GM21528 (cell line): Measurements from ENCODE around the gene BAD.

Source experiments
- ATAC-seq: cut with Tn5 transposase; IDR thresholded peaks from one replicate; pipeline ENCODE4 v1.9.1; 2021; ENCODE audit warnings: mild to moderate bottlenecking, moderate library complexity; ENCODE audit not compliant: unreplicated experiment, low FRiP score

Gene BAD

GRCh38 chr11:64233913-64234586 is 50.4 kb downstream of the BAD start, which contains the start of gene VEGFB:
TSS of gene VEGFB (plus strand) at chr11:64234584. CDS start at chr11:64234834, 250 bp downstream.
- no peak for ATAC-seq

- ATAC-seq = no peak
Measured at GRCh38 chr11:64232967-64233315, 51.5 kb downstream of the BAD start.

DNA sequence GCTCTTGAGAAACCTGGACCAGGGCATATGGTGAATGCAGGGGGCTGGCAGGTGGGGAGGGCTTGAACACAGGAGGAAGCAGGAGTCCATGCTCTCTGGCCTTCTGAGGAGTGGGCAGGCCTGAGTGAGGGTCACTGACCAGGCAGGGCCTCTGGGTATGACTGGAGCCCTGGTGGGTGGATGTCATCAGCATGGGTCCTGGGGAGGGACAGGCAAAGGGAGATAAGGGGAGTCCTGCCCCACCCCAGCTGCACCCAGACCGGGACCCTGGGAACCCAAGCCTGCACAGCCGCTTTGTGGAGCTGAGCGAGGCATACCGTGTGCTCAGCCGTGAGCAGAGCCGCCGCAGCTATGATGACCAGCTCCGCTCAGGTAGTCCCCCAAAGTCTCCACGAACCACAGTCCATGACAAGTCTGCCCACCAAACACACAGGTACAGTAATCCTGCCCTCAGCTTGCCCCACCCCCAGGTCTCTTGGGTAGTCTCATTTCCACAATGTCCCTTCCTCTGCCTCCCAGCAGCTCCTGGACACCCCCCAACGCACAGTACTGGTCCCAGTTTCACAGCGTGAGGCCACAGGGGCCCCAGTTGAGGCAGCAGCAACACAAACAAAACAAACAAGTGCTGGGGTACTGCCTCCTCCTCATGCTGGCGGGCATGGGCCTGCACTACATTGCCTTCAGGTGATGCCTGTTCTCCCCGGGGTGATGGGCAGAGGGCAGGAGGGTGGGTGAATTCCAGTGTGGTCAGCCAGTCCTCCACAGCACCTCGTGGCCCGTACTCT is 52.1 kb downstream of the BAD start:
- no peak for ATAC-seq

GRCh38 chr11:64231546-64231945 is 52.9 kb downstream of the BAD start:
- no peak for ATAC-seq

- ATAC-seq = no peak
Measured at GRCh38 chr11:64230985-64231365, 53.5 kb downstream of the BAD start.

GRCh38 chr11:64230171-64230984 is 54.1 kb downstream of the BAD start, which contains the start of gene DNAJC4:
TSS of gene DNAJC4 (plus strand) at chr11:64230548. CDS start at chr11:64230855, 307 bp downstream.
- peak; percentile 42 for ATAC-seq

DNA sequence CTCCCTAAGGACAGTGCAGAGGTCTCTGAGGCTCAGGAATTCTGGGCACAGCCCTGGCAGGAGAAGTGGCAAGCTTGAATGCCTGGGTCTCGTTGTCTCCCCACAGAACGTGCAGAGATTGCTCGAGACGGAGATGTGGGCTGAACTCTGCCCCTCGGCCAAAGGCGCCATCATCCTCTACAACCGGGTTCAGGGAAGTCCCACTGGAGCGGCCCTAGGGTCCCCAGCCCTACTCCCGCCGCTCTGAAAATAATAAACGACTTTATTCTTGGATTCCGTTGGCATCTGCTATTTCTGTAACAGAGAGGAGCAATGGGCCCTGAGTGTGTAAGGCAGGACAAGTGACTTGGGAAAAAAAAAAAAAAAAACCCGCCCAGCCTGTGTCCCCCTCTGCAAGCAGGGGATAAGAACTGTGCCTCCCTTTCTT is 54.7 kb downstream of the BAD start:
- no peak for ATAC-seq

- ATAC-seq = no peak
Measured at GRCh38 chr11:64229090-64229743, 55.2 kb downstream of the BAD start.

- no peak for ATAC-seq
Measured at GRCh38 chr11:64227405-64227956, 57.0 kb downstream of the BAD start.

DNA sequence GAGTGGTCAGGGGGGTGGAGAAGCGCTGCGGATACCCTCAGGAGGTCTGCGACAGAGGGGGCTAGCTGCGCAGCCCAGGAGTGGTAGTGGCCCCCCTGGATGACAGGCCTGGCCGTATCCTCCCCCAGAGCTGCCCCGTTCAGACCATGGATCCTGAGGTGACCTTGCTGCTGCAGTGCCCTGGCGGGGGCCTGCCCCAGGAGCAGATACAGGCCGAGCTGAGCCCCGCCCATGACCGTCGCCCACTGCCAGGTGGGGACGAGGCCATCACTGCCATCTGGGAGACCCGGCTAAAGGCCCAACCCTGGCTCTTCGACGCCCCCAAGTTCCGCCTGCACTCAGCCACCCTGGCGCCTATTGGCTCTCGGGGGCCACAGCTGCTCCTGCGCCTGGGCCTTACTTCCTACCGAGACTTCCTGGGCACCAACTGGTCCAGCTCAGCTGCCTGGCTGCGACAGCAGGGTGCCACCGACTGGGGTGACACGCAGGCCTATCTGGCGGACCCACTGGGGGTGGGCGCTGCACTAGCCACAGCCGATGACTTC is 57.9 kb downstream of the BAD start:
- ATAC-seq = no peak

- ATAC-seq = peak; percentile 40
Measured at GRCh38 chr11:64225608-64226506, 58.6 kb downstream of the BAD start, which contains the start of the genes NUDT22 and TRPT1. TSS of gene NUDT22 (plus strand) at chr11:64226274. CDS start at chr11:64226653, 379 bp downstream. TSS of gene TRPT1 (minus strand) at chr11:64226186. CDS start at chr11:64225860, 326 bp downstream.

- ATAC-seq = no peak
Measured at GRCh38 chr11:64224891-64225607, 59.4 kb downstream of the BAD start.

DNA sequence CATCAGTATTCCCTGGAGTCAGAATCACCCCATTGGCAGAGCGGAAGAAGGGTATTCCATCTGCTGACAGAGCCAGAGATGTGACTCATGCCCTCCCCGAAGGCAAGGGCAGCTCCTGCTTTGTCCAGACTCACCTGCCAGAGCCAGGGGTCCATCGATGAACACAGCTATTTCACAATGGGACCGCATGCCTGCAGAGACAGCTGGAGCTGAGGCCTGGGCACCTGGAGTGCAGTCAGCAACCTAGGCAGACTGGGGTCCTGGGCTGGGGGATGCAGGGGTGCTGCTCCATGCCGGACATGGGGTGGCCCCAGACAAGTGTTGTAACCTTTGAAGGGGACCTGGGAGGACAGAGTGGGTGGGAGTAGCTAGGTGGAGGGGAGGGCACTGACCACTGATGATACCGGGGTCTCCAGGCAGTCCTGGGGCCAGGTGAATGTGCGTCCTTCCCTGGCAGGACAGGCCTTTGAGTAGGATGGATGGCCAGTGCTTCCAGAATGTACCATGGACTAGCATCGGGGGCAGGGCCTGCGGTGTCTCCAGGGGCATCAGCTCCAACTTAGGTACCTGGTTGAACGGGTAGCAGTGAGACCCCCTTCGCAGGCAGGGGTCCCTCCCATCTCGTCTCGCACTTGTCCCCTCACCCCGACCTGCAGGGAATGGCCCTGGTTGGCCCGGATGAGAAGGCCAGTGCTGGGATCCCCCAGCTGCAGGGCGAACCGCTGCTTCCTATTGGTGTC is 60.1 kb downstream of the BAD start:
- no peak for ATAC-seq

DNA sequence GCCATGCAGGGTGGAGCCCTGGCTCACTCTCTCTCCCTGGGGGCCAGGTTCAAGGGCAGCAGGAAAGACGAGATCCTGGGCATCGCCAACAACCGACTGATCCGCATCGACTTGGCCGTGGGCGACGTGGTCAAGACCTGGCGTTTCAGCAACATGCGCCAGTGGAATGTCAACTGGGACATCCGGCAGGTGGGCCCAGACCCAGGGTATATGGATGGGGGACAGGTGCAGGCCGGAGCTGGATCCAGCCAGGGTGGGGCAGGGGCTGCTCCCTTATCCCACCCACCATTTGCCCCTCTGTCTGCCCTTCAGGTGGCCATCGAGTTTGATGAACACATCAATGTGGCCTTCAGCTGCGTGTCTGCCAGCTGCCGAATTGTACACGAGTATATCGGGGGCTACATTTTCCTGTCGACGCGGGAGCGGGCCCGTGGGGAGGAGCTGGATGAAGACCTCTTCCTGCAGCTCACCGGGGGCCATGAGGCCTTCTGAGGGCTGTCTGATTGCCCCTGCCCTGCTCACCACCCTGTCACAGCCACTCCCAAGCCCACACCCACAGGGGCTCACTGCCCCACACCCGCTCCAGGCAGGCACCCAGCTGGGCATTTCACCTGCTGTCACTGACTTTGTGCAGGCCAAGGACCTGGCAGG is 61.3 kb downstream of the BAD start:
- no peak for ATAC-seq

- ATAC-seq = no peak
Measured at GRCh38 chr11:64222651-64223000, 61.8 kb downstream of the BAD start.

GRCh38 chr11:64220798-64221197 is 63.7 kb downstream of the BAD start:
- no peak for ATAC-seq

DNA sequence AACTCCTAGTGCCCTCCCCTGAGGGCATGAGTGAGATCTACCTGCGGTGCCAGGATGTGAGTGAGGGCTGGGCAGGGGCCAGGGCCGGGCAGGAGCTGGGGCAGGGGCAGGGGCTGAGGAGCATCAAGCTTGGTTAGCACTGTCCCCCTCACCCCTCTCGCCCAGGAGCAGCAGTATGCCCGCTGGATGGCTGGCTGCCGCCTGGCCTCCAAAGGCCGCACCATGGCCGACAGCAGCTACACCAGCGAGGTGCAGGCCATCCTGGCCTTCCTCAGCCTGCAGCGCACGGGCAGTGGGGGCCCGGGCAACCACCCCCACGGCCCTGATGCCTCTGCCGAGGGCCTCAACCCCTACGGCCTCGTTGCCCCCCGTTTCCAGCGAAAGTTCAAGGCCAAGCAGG is 64.2 kb downstream of the BAD start:
- no peak for ATAC-seq
